GM23338 (cell line): Measurements from ENCODE around the gene CRYL1. TPM values are rescaled to one million over a fixed set of nuclear protein-coding genes. Genes with fewer than 3 reads are reported as not detected.

Experiments
- ATAC-seq: fragments of 200-7000 bp; cut with Tn5 transposase; 3 replicates; pipeline ENCODE4 v1.9.1; 2020
- DNase-seq: peaks from one replicate; pipeline ENCODE4 v3.0.0-alpha.2; 2015; ENCODE audit warnings: low spot score
- H2AFZ ChIP-seq: fragments of 200-600 bp; sonication (generic); 2 replicates; pipeline ENCODE4 v1.8.0; 2016; ENCODE audit warnings: antibody characterized with exemption, mild to moderate bottlenecking, moderate library complexity
- H3F3A ChIP-seq: fragments of 200-600 bp; sonication (generic); replicated peaks from 2 replicates; pipeline ENCODE4 v1.8.0; 2017; ENCODE audit warnings: antibody characterized with exemption, mixed run types, low read depth
- H3K27ac ChIP-seq: fragments of 200-600 bp; sonication (generic); 2 replicates; pipeline ENCODE4 v1.6.1; 2016; ENCODE audit warnings: low read depth
- H3K27me3 ChIP-seq: fragments of 200-600 bp; sonication (generic); 2 replicates; pipeline ENCODE4 v1.8.0; 2016; ENCODE audit warnings: mild to moderate bottlenecking, mixed run types, moderate library complexity; ENCODE audit not compliant: insufficient read depth
- H3K36me3 ChIP-seq: fragments of 200-600 bp; sonication (generic); 2 replicates; pipeline ENCODE4 v1.8.0; 2016; ENCODE audit warnings: mild to moderate bottlenecking; ENCODE audit not compliant: insufficient read depth
- H3K4me1 ChIP-seq: fragments of 200-600 bp; sonication (generic); 2 replicates; pipeline ENCODE4 v1.8.0; 2016; ENCODE audit warnings: mild to moderate bottlenecking, moderate library complexity; ENCODE audit not compliant: insufficient read depth
- H3K4me2 ChIP-seq: fragments of 200-600 bp; sonication (generic); 2 replicates; pipeline ENCODE4 v1.7.1; 2017; ENCODE audit warnings: mixed run types
- H3K4me3 ChIP-seq: fragments of 200-600 bp; sonication (generic); 2 replicates; pipeline ENCODE4 v1.6.1; 2016; ENCODE audit warnings: mixed run types
- H3K79me2 ChIP-seq: fragments of 200-600 bp; sonication (generic); replicated peaks from 2 replicates; pipeline ENCODE4 v1.8.0; 2017; ENCODE audit warnings: mild to moderate bottlenecking; ENCODE audit not compliant: insufficient read depth
- H3K9me2 ChIP-seq: fragments of 200-600 bp; sonication (generic); 2 replicates; pipeline ENCODE4 v1.8.0; 2017; ENCODE audit not compliant: insufficient read depth
- H4K20me1 ChIP-seq: fragments of 200-600 bp; sonication (generic); replicated peaks from 2 replicates; pipeline ENCODE4 v1.8.0; 2017; ENCODE audit warnings: mild to moderate bottlenecking; ENCODE audit not compliant: insufficient read depth
- H3K27ac Mint-ChIP-seq: 2 replicates; pipeline ENCODE4 v1.8.0; 2020; ENCODE audit warnings: inconsistent platforms, mild to moderate bottlenecking, moderate library complexity, mixed read lengths
- H3K27me3 Mint-ChIP-seq: 3 replicates; pipeline ENCODE4 v1.8.0; 2022; ENCODE audit warnings: low read depth, mild to moderate bottlenecking, moderate library complexity, mixed read lengths, inconsistent platforms; ENCODE audit not compliant: insufficient read depth, poor library complexity
- H3K36me3 Mint-ChIP-seq: 3 replicates; pipeline ENCODE4 v1.8.0; 2021; ENCODE audit warnings: low read depth, mild to moderate bottlenecking, inconsistent platforms, moderate library complexity, mixed read lengths
- H3K4me1 Mint-ChIP-seq: 3 replicates; pipeline ENCODE4 v1.8.0; 2020; ENCODE audit warnings: mild to moderate bottlenecking, inconsistent platforms, mixed read lengths
- H3K4me3 Mint-ChIP-seq: 3 replicates; pipeline ENCODE4 v1.8.0; 2021; ENCODE audit warnings: moderate library complexity, mild to moderate bottlenecking, inconsistent platforms, mixed read lengths
- H3K9me3 Mint-ChIP-seq: 3 replicates; pipeline ENCODE4 v1.8.0; 2020; ENCODE audit warnings: moderate library complexity, mild to moderate bottlenecking, inconsistent platforms, mixed read lengths
- CREB1 ChIP-seq: fragments of 250-450 bp; sonication (Bioruptor Pico); IDR thresholded peaks from 2 replicates; pipeline ENCODE4 v1.5.0; 2020; ENCODE audit warnings: low read depth, mild to moderate bottlenecking, moderate library complexity
- CTCF ChIP-seq, 2 experiments: fragments of 200-600 bp in 1 of 2; sonication (generic) in 1 of 2; conservative IDR thresholded peaks; 2 replicates each; pipeline versions ENCODE4 v1.5.1 to v1.6.1; 2016 to 2017; ENCODE audit warnings: antibody characterized with exemption in 2 of 2, low read depth in 2 of 2, mild to moderate bottlenecking in 2 of 2, moderate library complexity in 1 of 2
- ETS1 ChIP-seq: IDR thresholded peaks from 2 replicates; pipeline ENCODE4 v1.6.1; 2016; ENCODE audit warnings: antibody characterized with exemption
- EZH2 ChIP-seq: fragments of 200-600 bp; sonication (generic); IDR thresholded peaks from one replicate; pipeline ENCODE4 v1.8.0; 2017; ENCODE audit warnings: antibody characterized with exemption, mild to moderate bottlenecking, low read depth; ENCODE audit not compliant: unreplicated experiment
- EZH2phosphoT487 ChIP-seq: fragments of 200-600 bp; sonication (generic); IDR thresholded peaks from one replicate; pipeline ENCODE4 v1.8.1; 2018; ENCODE audit warnings: antibody characterized with exemption; ENCODE audit not compliant: unreplicated experiment
- JUNB ChIP-seq: IDR thresholded peaks from one replicate; pipeline ENCODE4 v1.6.1; 2016; ENCODE audit warnings: antibody characterized with exemption; ENCODE audit not compliant: unreplicated experiment
- NANOG ChIP-seq: IDR thresholded peaks from 2 replicates; pipeline ENCODE4 v1.6.1; 2016; ENCODE audit warnings: antibody characterized with exemption, borderline replicate concordance
- POLR2AphosphoS5 ChIP-seq: IDR thresholded peaks from 2 replicates; pipeline ENCODE4 v1.6.1; 2016; ENCODE audit warnings: antibody characterized with exemption, low read depth
- REST ChIP-seq: IDR thresholded peaks from one replicate; pipeline ENCODE4 v1.6.1; 2018; ENCODE audit warnings: antibody characterized with exemption; ENCODE audit not compliant: unreplicated experiment
- STAT1 ChIP-seq: IDR thresholded peaks from one replicate; pipeline ENCODE4 v1.6.1; 2016; ENCODE audit warnings: antibody characterized with exemption; ENCODE audit not compliant: unreplicated experiment
- ZNF114 ChIP-seq: fragments of 250-450 bp; sonication (Bioruptor Pico); IDR thresholded peaks from 2 replicates; pipeline ENCODE4 v1.5.0; 2020; ENCODE audit warnings: mild to moderate bottlenecking, moderate library complexity
- ZNF331 ChIP-seq: fragments of 250-450 bp; sonication (Bioruptor Pico); IDR thresholded peaks from 2 replicates; pipeline ENCODE4 v1.5.0; 2020; ENCODE audit warnings: low read depth, mild to moderate bottlenecking, moderate library complexity
- ZNF462 ChIP-seq: fragments of 250-450 bp; sonication (Bioruptor Pico); IDR thresholded peaks from 2 replicates; pipeline ENCODE4 v1.5.0; 2020; ENCODE audit warnings: mild to moderate bottlenecking, moderate library complexity
- polyA plus RNA-seq: library from polyadenylated mRNA; unstranded; fragments of >200 nt; fragmentation: Nextera tagmentation; extraction: Ambion mirVana; gene quantifications from 2 replicates; pipeline ENCODE4 v1.2.1, GENCODE V29; 2016
- total RNA-seq: library from RNA; depleted of rRNA; stranded (reverse); fragments of >200 nt; shearing (Covaris generic); gene quantifications from 2 replicates; pipeline ENCODE4 v1.2.3, GENCODE V29; 2014

Gene CRYL1
- total and polyA plus RNA-seq, 2 experiments from 2014 or later: 2.2 to 2.6 TPM

- H3F3A ChIP-seq: peaks cover 5% of the 10 kb centered on the region; the same call in 1 of the 2 replicates
- peaks cover 8% of the 10 kb centered on the region for H3K27me3 Mint-ChIP-seq
- TF ChIP-seq CREB1 (CRISPR knock-in tag) (no peak), STAT1 (no peak), EZH2 (no peak), ETS1 (no peak), CTCF (conservative IDR thresholded peaks at IDR 0.05; ENCODE audit: low read depth in 2 of 2) (no peak), ZNF114 (no peak), ZNF462 (no peak), EZH2phosphoT487 (no peak), JUNB (no peak), POLR2AphosphoS5 (no peak), REST (no peak), ZNF331 (CRISPR knock-in tag) (no peak), NANOG (no peak)
Observed at GRCh38 chr13:20390526-20391175, 135.0 kb downstream of the CRYL1 start.

More at GRCh38 chr13:20390526-20391175, 135.0 kb downstream of the CRYL1 start:
- Histone ChIP-seq H3K4me1 (no peaks in the 10 kb centered on the region), H3K79me2 (no peaks in the 10 kb centered on the region), H3K9me2 (peaks cover 13% of the 10 kb centered on the region; the same call in 1 of the 2 replicates), H2AFZ (no peak overlapping the region), H4K20me1 (no peaks in the 10 kb centered on the region), H3K27me3 (no peaks in the 10 kb centered on the region), H3K4me3 (no peak overlapping the region), H3K4me2 (no peak overlapping the region), H3K27ac (no peak overlapping the region), H3K36me3 (no peaks in the 10 kb centered on the region)
- Mint-ChIP-seq H3K9me3 (peaks cover 20% of the 10 kb centered on the region), H3K4me3 (no peak overlapping the region), H3K4me1 (peaks cover 2% of the 10 kb centered on the region; the same call in 1 of the 3 replicates), H3K36me3 (peaks cover 4% of the 10 kb centered on the region; the same call in 2 of the 3 replicates), H3K27ac (no peak overlapping the region)
- ATAC-seq: peak; percentile 18; the same call in 1 of the 3 replicates
- DNase-seq: no peak
